PFSK-1 (cell line): ENCODE data around the gene PHOSPHO1.

Experiments used
- FOXP2 ChIP-seq: optimal IDR thresholded peaks from 2 replicates; pipeline ENCODE3; 2011; ENCODE audit warnings: borderline replicate concordance, control low read depth, inconsistent platforms; ENCODE audit not compliant: insufficient read depth; ENCODE audit errors: extremely low read length, extremely low read depth
- POLR2AphosphoS5 ChIP-seq: IDR thresholded peaks from 2 replicates; pipeline ENCODE4 v1.6.1; 2012; ENCODE audit warnings: low read depth, mild to moderate bottlenecking, control low read depth, low read length, moderate library complexity
- REST ChIP-seq, 2 experiments: IDR thresholded peaks; 2 replicates each; pipeline versions ENCODE4 v1.6.1 to v1.8.0; 2011 to 2012; ENCODE audit warnings: low read depth in 2 of 2, low read length in 2 of 2, control low read depth in 1 of 2, inconsistent platforms in 1 of 2, mild to moderate bottlenecking in 1 of 2, moderate library complexity in 1 of 2; ENCODE audit not compliant: insufficient read depth in 1 of 2
- SIN3A ChIP-seq: IDR thresholded peaks from 2 replicates; pipeline ENCODE4 v1.6.1; 2012; ENCODE audit warnings: mild to moderate bottlenecking, low read length, moderate library complexity, borderline replicate concordance; ENCODE audit not compliant: insufficient read depth
- TAF1 ChIP-seq: IDR thresholded peaks from 2 replicates; pipeline ENCODE4 v1.6.1; 2012; ENCODE audit warnings: low read length, control low read depth, borderline replicate concordance; ENCODE audit not compliant: insufficient read depth

DNA sequence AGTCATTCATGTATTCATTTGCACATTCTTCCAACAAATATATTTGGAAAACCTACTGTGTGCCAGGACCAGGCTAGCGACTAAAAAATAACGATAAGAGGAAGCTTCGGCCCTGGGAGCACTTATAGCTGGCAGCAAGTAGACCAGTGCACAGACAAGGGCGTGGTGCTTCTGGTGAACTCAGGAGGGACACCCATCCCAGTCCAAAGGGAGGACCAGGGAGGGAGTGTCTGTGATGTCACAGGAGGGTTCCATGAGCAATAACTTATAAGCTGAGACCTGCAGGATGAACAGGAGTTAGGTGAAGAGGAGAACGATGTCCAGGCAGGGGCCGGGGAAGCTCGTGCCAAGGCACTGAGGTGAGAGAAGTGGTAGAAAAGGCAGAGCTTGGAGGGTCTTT, 17.4 kb upstream of the PHOSPHO1 start:
- TF ChIP-seq POLR2AphosphoS5, result no peak
- TF ChIP-seq REST (IDR thresholded peaks at IDR 0.05; ENCODE audit: insufficient read depth in 1 of 2, low read depth in 2 of 2, low read length in 2 of 2), result no peak
- TF ChIP-seq TAF1, result no peak
- TF ChIP-seq SIN3A, result no peak
- no peak for TF ChIP-seq FOXP2
